Natural killer cell (primary cell): ENCODE results near the gene DAP3. TPM values are rescaled to one million over a fixed set of nuclear protein-coding genes. Genes with fewer than 3 reads are reported as not detected.

Experiments
- ATAC-seq, 3 donors: fragments of 150-1000 bp in 2 of 3; fragments of 200-7000 bp in 1 of 3; cut with Tn5 transposase; 1 replicate in 1 of 3; 2 replicates in 2 of 3; pipeline ENCODE4 v1.10.0; 2021; ENCODE audit warnings: mild to moderate bottlenecking in 2 of 3, moderate library complexity in 2 of 3
- DNase-seq, 2 donors: peaks; one replicate each; pipeline versions ENCODE4 v3.0.0 to v3.0.0-alpha.2; 2013 to 2021; ENCODE audit warnings: mixed read lengths in 1 of 2
- H3K27ac ChIP-seq: one replicate; pipeline ENCODE4 v1.5.1; 2013; ENCODE audit warnings: mild to moderate bottlenecking, low read length
- H3K27me3 ChIP-seq: one replicate; pipeline ENCODE4 v1.6.1; 2013; ENCODE audit warnings: low read length; ENCODE audit not compliant: control insufficient read depth, insufficient read depth
- H3K36me3 ChIP-seq: one replicate; pipeline ENCODE4 v1.6.1; 2013; ENCODE audit warnings: low read length; ENCODE audit not compliant: control insufficient read depth, insufficient read depth
- H3K4me1 ChIP-seq: one replicate; pipeline ENCODE4 v1.6.1; 2013; ENCODE audit warnings: low read length; ENCODE audit not compliant: control insufficient read depth, insufficient read depth
- H3K4me3 ChIP-seq: one replicate; pipeline ENCODE4 v1.5.1; 2013; ENCODE audit warnings: low read length
- H3K9me3 ChIP-seq: one replicate; pipeline ENCODE4 v1.6.1; 2013; ENCODE audit warnings: low read length; ENCODE audit not compliant: control insufficient read depth, insufficient read depth
- H3K27ac Mint-ChIP-seq, 2 donors: one replicate each; pipeline ENCODE4 v1.8.0; 2022; ENCODE audit warnings: mild to moderate bottlenecking in 2 of 2, mixed read lengths in 2 of 2, moderate library complexity in 1 of 2
- H3K27me3 Mint-ChIP-seq, 2 donors: one replicate each; pipeline ENCODE4 v1.8.0; 2022; ENCODE audit warnings: low read depth in 2 of 2, mixed read lengths in 2 of 2
- H3K36me3 Mint-ChIP-seq: one replicate; pipeline ENCODE4 v1.8.0; 2022; ENCODE audit warnings: mixed read lengths
- H3K4me1 Mint-ChIP-seq, 2 donors: one replicate each; pipeline ENCODE4 v1.8.0; 2022; ENCODE audit warnings: mixed read lengths in 2 of 2
- H3K4me3 Mint-ChIP-seq: one replicate; pipeline ENCODE4 v1.8.0; 2022; ENCODE audit warnings: mild to moderate bottlenecking, moderate library complexity, mixed read lengths
- H3K9me3 Mint-ChIP-seq, 2 donors: one replicate each; pipeline ENCODE4 v1.8.0; 2022; ENCODE audit warnings: mixed read lengths in 2 of 2
- CTCF ChIP-seq: fragments of 200-600 bp; IDR thresholded peaks from one replicate; pipeline ENCODE4 v1.8.0; 2022; ENCODE audit warnings: antibody characterized with exemption
- WGBS: methylation state at CpG from one replicate; pipeline ENCODE4 v1.1.7; 2013; ENCODE audit warnings: missing lambda C conversion rate; ENCODE audit not compliant: insufficient coverage; 5-methylcytosine and 5-hydroxymethylcytosine counted together
- intact Hi-C: fragments of 100-400 bp; cut with micrococcal nuclease; formaldehyde crosslinking; loops from one replicate; pipeline ENCODE4 v1.14.2; 2022
- total RNA-seq, 4 donors: library from RNA; stranded (reverse); fragments of 120-200 nt in 1 of 4; gene quantifications; one replicate each; pipeline versions ENCODE4 v1.2.3 to v1.2.4, GENCODE V29; 2013 to 2022

DAP3 gene
- total RNA-seq, 3 donors from 2014 or later (not counting 1 experiment from before 2014, with no cell fraction given): 83.9 to 97.5 (median 96.4) TPM

- Mint-ChIP-seq H3K4me1 (peaks cover 0 to 8% of the 10 kb centered on the region in 2 donors), H3K4me3 (no peak overlapping the region), H3K36me3 (peaks cover 13% of the 10 kb centered on the region), H3K27ac (peak overlapping the region in 1 of 2 donors; percentile 59), H3K9me3 (no peaks in the 10 kb centered on the region), H3K27me3 (no peaks in the 10 kb centered on the region)
- no peak overlapping the region for H3K27ac ChIP-seq
- DNase-seq: no peak
- H3K36me3 ChIP-seq: peaks cover 58% of the 10 kb centered on the region
- H3K4me1 ChIP-seq: no peaks in the 10 kb centered on the region
- WGBS: 99% methylated on average over 3 of the region's 3 CpGs
- H3K27me3 ChIP-seq: no peaks in the 10 kb centered on the region
- H3K9me3 ChIP-seq: no peaks in the 10 kb centered on the region
- no peak overlapping the region for H3K4me3 ChIP-seq
- ATAC-seq: no peak
- intact Hi-C loops: no loop called here
- no peak for TF ChIP-seq CTCF
Measured at GRCh38 chr1:155777582-155777981, 88.7 kb downstream of the DAP3 start.

Other genes starting within 250 kb of the DAP3 start
- 10 to 100 TPM; 82.2 to 99.5 (median 91.9) TPM for gene ASH1L, start 126.3 kb upstream of the DAP3 start, total RNA-seq
- gene MSTO1, start 78.9 kb upstream of the DAP3 start, total RNA-seq: 10 to 100 TPM; 44.7 to 53.6 (median 46.7) TPM
- 100 to 1,000 TPM; 115 to 133 (median 115) TPM for gene YY1AP1, start 317 bp upstream of the DAP3 start, total RNA-seq
- gene GON4L, start 168.1 kb downstream of the DAP3 start, total RNA-seq: 100 to 1,000 TPM; 127 to 147 (median 146) TPM
- gene SYT11, start 170.5 kb downstream of the DAP3 start, total RNA-seq: 10 to 100 TPM; 38.1 to 42.8 (median 39.8) TPM
- 10 to 100 TPM; 79.1 to 86.1 (median 79.2) TPM for gene RIT1, start 222.3 kb downstream of the DAP3 start, total RNA-seq
- gene KHDC4, start 245.3 kb downstream of the DAP3 start, total RNA-seq: 100 to 1,000 TPM in 1 of 3 donors, 10 to 100 TPM in 2; 61.9 to 101 (median 85.9) TPM